ENCODE results near the gene CDK5R2. TPM values are rescaled to one million over a fixed set of nuclear protein-coding genes. Genes with fewer than 3 reads are reported as not detected.

CDK5R2 gene
- total and polyA plus RNA-seq, 2 donors (not counting 1 experiment from before 2014, with no cell fraction given), result 0.05 to 0.17 TPM

DNA sequence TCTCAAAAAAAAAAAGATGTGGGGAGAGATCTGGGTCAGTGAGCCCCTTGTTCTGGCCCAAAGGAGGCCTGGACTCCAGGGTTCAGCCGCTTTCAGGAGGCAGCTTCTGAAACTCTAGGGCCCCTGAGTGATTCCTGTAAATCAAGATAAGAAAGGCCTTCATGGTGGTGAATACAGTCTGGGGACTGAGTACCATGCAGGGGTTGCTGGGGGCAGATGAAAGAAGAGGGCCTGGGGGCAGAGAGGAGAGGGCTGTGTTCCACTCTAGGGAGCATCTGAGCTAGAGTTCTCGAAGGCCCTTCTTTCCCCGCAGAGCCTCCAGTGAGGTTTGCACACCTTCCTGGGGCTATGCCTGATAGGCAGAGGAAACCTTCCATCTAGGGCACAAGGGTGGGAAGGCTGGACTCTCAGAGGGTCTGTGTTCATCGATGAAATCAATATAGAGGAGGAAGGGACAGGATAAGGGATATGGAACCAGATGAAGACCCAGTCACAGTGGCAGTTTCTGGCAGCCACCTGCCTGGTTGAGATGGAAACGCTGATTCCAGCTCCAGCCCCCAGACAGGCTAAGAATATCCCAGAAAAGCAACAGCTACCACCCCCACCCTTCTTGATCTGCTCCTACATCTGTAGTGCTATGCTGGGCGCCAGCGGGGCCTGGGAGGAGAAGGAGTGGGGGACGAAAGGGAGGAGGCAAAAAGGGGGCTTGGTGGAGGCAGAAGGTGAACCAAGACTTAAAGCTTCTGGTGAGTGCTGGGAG, 4.7 kb upstream of the CDK5R2 start:
- peaks cover 45% of the 10 kb centered on the region for H3K27me3 ChIP-seq (ENCODE audit: control insufficient read depth, insufficient read depth, low read length)
- no peak overlapping the region for H2AFZ ChIP-seq (ENCODE audit: low read length)
- H3K9me3 ChIP-seq (ENCODE audit: control insufficient read depth, insufficient read depth, low read depth, low read length), result no peaks in the 10 kb centered on the region
- no peak overlapping the region for H3K9ac ChIP-seq (ENCODE audit: insufficient read depth, low read length)
- H4K20me1 ChIP-seq (ENCODE audit: control insufficient read depth, extremely low read depth, insufficient read depth, low read length), result no peaks in the 10 kb centered on the region
- DNase-seq (ENCODE audit: low read depth in 2 of 2), result no peak
- H3K4me3 ChIP-seq (replicated peaks in 1 of 4; ENCODE audit: control extremely low read depth in 1 of 4, insufficient read depth in 1 of 4, low read depth in 3 of 4, low read length in 4 of 4), result no peak overlapping the region
- H3K4me1 ChIP-seq (ENCODE audit: control insufficient read depth, extremely low read depth, insufficient read depth, low read length), result no peaks in the 10 kb centered on the region
- no peaks in the 10 kb centered on the region for H3K79me2 ChIP-seq (ENCODE audit: control insufficient read depth, insufficient read depth, low read length)
- TF ChIP-seq, protein P1, sequence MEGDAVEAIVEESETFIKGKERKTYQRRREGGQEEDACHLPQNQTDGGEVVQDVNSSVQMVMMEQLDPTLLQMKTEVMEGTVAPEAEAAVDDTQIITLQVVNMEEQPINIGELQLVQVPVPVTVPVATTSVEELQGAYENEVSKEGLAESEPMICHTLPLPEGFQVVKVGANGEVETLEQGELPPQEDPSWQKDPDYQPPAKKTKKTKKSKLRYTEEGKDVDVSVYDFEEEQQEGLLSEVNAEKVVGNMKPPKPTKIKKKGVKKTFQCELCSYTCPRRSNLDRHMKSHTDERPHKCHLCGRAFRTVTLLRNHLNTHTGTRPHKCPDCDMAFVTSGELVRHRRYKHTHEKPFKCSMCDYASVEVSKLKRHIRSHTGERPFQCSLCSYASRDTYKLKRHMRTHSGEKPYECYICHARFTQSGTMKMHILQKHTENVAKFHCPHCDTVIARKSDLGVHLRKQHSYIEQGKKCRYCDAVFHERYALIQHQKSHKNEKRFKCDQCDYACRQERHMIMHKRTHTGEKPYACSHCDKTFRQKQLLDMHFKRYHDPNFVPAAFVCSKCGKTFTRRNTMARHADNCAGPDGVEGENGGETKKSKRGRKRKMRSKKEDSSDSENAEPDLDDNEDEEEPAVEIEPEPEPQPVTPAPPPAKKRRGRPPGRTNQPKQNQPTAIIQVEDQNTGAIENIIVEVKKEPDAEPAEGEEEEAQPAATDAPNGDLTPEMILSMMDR (conservative IDR thresholded peaks at IDR 0.05 in 1 of 2, IDR thresholded peaks at IDR 0.05 in 1 of 2; ENCODE audit: low read depth in 1 of 2, low read length in 2 of 2), result no peak
- TF ChIP-seq EZH2 (IDR thresholded peaks at IDR 0.05; ENCODE audit: low read length, missing control alignments), result no peak
- no peaks in the 10 kb centered on the region for H3K36me3 ChIP-seq (ENCODE audit: control insufficient read depth, insufficient read depth, low read length)
- no peak overlapping the region for H3K4me2 ChIP-seq (ENCODE audit: extremely low read depth, insufficient read depth, low read length)
- H3K27ac ChIP-seq (ENCODE audit: insufficient read depth, low read length), result no peak overlapping the region

DNA sequence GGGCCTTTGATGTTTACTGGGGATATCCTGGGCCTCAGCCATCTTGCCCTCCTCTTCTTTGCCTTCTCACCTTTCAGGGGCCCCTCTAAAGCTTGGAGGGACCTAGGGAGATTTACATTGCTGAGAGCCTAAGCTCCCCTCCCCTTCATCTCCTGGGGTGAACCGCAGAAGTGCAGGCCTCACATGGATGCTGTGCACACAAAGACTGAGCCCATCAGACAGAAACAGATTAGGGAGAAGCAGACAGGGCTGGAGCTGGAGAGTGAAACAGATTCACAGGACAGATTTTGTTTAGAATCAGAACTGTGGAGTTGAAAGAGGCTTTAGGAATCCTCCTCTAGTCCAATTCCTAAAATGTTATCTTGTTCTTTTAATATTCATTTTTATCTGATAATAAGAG, 3.4 kb upstream of the CDK5R2 start:
- no peak for DNase-seq (ENCODE audit: low read depth in 2 of 2)
- Histone ChIP-seq H3K9ac (ENCODE audit: insufficient read depth, low read length) (no peak overlapping the region), H3K27me3 (ENCODE audit: control insufficient read depth, insufficient read depth, low read length) (peaks cover 49% of the 10 kb centered on the region)

DNA sequence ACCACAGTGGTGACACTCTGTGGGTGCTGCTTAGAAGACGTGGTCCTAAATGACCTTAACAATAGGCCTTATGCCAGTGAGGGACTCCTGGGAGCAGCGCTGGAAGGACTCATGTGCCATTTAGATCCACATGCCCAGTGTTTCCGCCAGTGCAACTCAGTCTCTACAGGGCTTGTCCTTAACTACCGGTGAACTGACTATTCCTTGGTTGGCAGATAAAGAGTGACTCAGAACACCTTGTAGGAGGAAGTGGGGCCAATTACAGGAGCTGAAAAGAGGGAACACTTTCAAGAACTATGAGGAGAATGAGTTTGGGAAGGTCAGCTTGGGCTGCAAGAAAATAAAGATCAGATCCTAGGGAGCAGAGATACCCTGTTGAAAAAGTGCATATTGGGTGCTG, 1.8 kb upstream of the CDK5R2 start:
- Histone ChIP-seq H4K20me1 (ENCODE audit: control insufficient read depth, extremely low read depth, insufficient read depth, low read length) (no peaks in the 10 kb centered on the region), H3K4me1 (ENCODE audit: control insufficient read depth, extremely low read depth, insufficient read depth, low read length) (no peaks in the 10 kb centered on the region), H3K79me2 (ENCODE audit: control insufficient read depth, insufficient read depth, low read length) (no peaks in the 10 kb centered on the region), H3K36me3 (ENCODE audit: control insufficient read depth, insufficient read depth, low read length) (no peaks in the 10 kb centered on the region), H3K9ac (ENCODE audit: insufficient read depth, low read length) (no peak overlapping the region), H3K9me3 (ENCODE audit: control insufficient read depth, insufficient read depth, low read depth, low read length) (no peaks in the 10 kb centered on the region), H3K27ac (ENCODE audit: insufficient read depth, low read length) (no peak overlapping the region), H3K4me2 (ENCODE audit: extremely low read depth, insufficient read depth, low read length) (no peak overlapping the region), H3K4me3 (replicated peaks in 1 of 4; ENCODE audit: control extremely low read depth in 1 of 4, insufficient read depth in 1 of 4, low read depth in 3 of 4, low read length in 4 of 4) (no peak overlapping the region), H2AFZ (ENCODE audit: low read length) (no peak overlapping the region), H3K27me3 (ENCODE audit: control insufficient read depth, insufficient read depth, low read length) (peaks cover 53% of the 10 kb centered on the region)
- no peak for DNase-seq (ENCODE audit: low read depth in 2 of 2)
- no peak for TF ChIP-seq EZH2 (IDR thresholded peaks at IDR 0.05; ENCODE audit: low read length, missing control alignments)
- TF ChIP-seq, protein P1 (conservative IDR thresholded peaks at IDR 0.05 in 1 of 2, IDR thresholded peaks at IDR 0.05 in 1 of 2; ENCODE audit: low read depth in 1 of 2, low read length in 2 of 2), result no peak

More for the DNA sequence above, 3.4 kb upstream of the CDK5R2 start:
- H3K79me2 ChIP-seq (ENCODE audit: control insufficient read depth, insufficient read depth, low read length), result no peaks in the 10 kb centered on the region
- no peak overlapping the region for H2AFZ ChIP-seq (ENCODE audit: low read length)
- no peaks in the 10 kb centered on the region for H3K36me3 ChIP-seq (ENCODE audit: control insufficient read depth, insufficient read depth, low read length)
- no peaks in the 10 kb centered on the region for H3K4me1 ChIP-seq (ENCODE audit: control insufficient read depth, extremely low read depth, insufficient read depth, low read length)
- H3K4me2 ChIP-seq (ENCODE audit: extremely low read depth, insufficient read depth, low read length), result no peak overlapping the region
- H4K20me1 ChIP-seq (ENCODE audit: control insufficient read depth, extremely low read depth, insufficient read depth, low read length), result no peaks in the 10 kb centered on the region
- no peak overlapping the region for H3K27ac ChIP-seq (ENCODE audit: insufficient read depth, low read length)
- no peak overlapping the region for H3K4me3 ChIP-seq (replicated peaks in 1 of 4; ENCODE audit: control extremely low read depth in 1 of 4, insufficient read depth in 1 of 4, low read depth in 3 of 4, low read length in 4 of 4)
- TF ChIP-seq EZH2 (IDR thresholded peaks at IDR 0.05; ENCODE audit: low read length, missing control alignments), result no peak
- TF ChIP-seq, protein P1 (conservative IDR thresholded peaks at IDR 0.05 in 1 of 2, IDR thresholded peaks at IDR 0.05 in 1 of 2; ENCODE audit: low read depth in 1 of 2, low read length in 2 of 2), result no peak
- no peaks in the 10 kb centered on the region for H3K9me3 ChIP-seq (ENCODE audit: control insufficient read depth, insufficient read depth, low read depth, low read length)

Measured in fibroblast of lung (primary cell).